KG1 (cell line): ENCODE data around the gene HIRIP3.
"Not testable (repeated sequence)": the region's sequence is repeated elsewhere in the genome, so short reads cannot be mapped to it uniquely, and the experiment has no call there.

Experiments
- DNase-seq: peaks from one replicate; lab custom pipeline; 2025; lab: John Stamatoyannopoulos, UW

Gene HIRIP3

DNA sequence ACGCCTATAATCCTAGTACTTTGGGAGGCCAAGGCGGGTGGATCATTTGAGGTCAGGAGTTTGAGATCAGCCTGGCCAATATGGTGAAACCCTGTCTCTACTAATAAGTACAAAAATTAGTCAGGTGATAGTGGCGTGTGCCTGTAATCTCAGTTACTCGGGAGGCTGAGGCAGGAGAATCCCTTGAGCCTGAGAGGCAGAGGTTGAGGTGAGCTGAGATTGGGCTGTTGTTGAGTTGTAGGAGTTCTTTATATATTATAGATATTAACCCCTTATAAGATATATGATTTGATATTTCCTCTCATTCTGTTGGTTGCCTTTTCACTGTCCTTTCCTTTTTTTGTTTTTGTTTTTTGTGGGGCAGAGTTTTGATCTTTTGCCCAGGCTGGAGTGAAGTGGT lies 35.6 kb downstream of the HIRIP3 start:
- DNase-seq, result not testable (repeated sequence)

DNA sequence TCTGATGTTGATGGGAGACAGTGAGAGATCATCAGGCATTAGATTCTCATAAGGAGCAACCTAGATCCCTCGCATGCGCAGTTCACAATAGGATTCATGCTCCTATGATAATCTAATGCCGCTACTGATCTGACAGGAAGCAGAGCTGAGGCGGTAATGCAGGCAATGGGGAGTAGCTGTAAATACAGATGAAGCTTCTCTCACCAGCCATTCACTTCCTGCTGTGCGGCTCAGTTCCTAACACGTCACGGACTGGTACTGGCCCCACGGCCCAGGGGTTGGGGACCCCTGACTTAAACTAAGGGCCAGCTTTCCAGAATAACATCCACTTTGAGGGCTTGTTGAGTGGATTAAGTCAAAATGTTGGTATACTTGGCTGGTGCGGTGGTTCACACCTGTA lies 36.1 kb downstream of the HIRIP3 start:
- DNase-seq, result no peak

DNA sequence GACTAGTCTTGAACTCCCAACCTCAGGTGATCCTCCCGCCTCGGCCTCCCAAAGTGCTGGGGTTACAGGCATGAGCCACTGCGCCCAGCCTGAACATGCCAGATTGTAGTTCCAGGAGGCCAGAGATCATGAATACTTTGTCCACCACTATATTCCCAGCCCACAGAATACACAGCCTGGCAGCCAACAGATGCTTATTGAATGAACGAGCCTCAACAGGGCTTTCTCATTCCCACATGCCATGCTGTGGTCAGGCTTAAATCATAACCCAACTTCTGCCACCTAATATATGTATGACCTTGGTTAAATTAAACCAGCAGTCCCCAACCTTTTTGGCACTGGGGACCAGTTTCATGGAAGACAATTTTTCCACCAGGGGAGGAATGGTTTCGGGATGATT lies 36.7 kb downstream of the HIRIP3 start:
- DNase-seq, result no peak

- no peak for DNase-seq
Measured at GRCh38 chr16:29951625-29952365, 43.6 kb downstream of the HIRIP3 start.

- no peak for DNase-seq
Measured at GRCh38 chr16:29950806-29951461, 44.5 kb downstream of the HIRIP3 start.

- DNase-seq, result no peak
Measured at GRCh38 chr16:29947897-29948296, 47.5 kb downstream of the HIRIP3 start.

- DNase-seq, result no peak
Measured at GRCh38 chr16:29943846-29944799, 51.3 kb downstream of the HIRIP3 start.
